ENCODE data around the gene PDE3A. TPM values are rescaled to one million over a fixed set of nuclear protein-coding genes. Genes with fewer than 3 reads are reported as not detected.

Gene PDE3A
- total RNA-seq, 2 donors from 2014 or later = 78.3 to 110 TPM

- no peaks in the 10 kb centered on the region for H3K9me3 ChIP-seq
- no peak overlapping the region for H3K4me3 ChIP-seq
- H3K36me3 ChIP-seq = no peaks in the 10 kb centered on the region
- peaks cover 43 to 72% of the 10 kb centered on the region in 2 donors for H3K4me1 ChIP-seq (ENCODE audit: control insufficient read depth in 1 of 2, low read depth in 2 of 2)
- DNase-seq (ENCODE audit: low spot score) (no peak), ATAC-seq (ENCODE audit: insufficient number of reproducible peaks, low FRiP score, low read depth) (no peak)
- TF ChIP-seq CTCF (IDR thresholded peaks at IDR 0.05) = no peak
- H3K27ac ChIP-seq = peak overlapping the region in 1 of 2 donors; percentile 53
- H3K27me3 ChIP-seq (replicated peaks; ENCODE audit: insufficient read depth) = no peaks in the 10 kb centered on the region
These were observed 125.6 kb downstream of the PDE3A start for GRCh38 chr12:20493934-20494333.

- Histone ChIP-seq H3K9me3 (no peaks in the 10 kb centered on the region), H3K4me1 (ENCODE audit: control insufficient read depth in 1 of 2, low read depth in 2 of 2) (peaks cover 43 to 71% of the 10 kb centered on the region in 2 donors), H3K27ac (peak overlapping the region; percentile 25 to 53), H3K27me3 (replicated peaks; ENCODE audit: insufficient read depth) (no peaks in the 10 kb centered on the region), H3K4me3 (no peak overlapping the region), H3K36me3 (no peaks in the 10 kb centered on the region)
- ATAC-seq (ENCODE audit: insufficient number of reproducible peaks, low FRiP score, low read depth) = no peak
- no peak for DNase-seq (ENCODE audit: low spot score)
- TF ChIP-seq CTCF (IDR thresholded peaks at IDR 0.05) = no peak
These were observed 126.5 kb downstream of the PDE3A start for GRCh38 chr12:20494851-20495250.

- H3K36me3 ChIP-seq = no peaks in the 10 kb centered on the region
- H3K27ac ChIP-seq = peak overlapping the region in 1 of 2 donors; percentile 21
- H3K4me3 ChIP-seq = no peak overlapping the region
- H3K27me3 ChIP-seq (replicated peaks; ENCODE audit: insufficient read depth) = no peaks in the 10 kb centered on the region
- ATAC-seq (ENCODE audit: insufficient number of reproducible peaks, low FRiP score, low read depth) (no peak), DNase-seq (ENCODE audit: low spot score) (no peak)
- peaks cover 50 to 71% of the 10 kb centered on the region in 2 donors for H3K4me1 ChIP-seq (ENCODE audit: control insufficient read depth in 1 of 2, low read depth in 2 of 2)
- H3K9me3 ChIP-seq = no peaks in the 10 kb centered on the region
- TF ChIP-seq CTCF (IDR thresholded peaks at IDR 0.05) = no peak
These were observed 127.7 kb downstream of the PDE3A start for GRCh38 chr12:20495997-20496396.

- no peak overlapping the region for H3K4me3 ChIP-seq
- H3K9me3 ChIP-seq = no peaks in the 10 kb centered on the region
- no peaks in the 10 kb centered on the region for H3K36me3 ChIP-seq
- H3K27ac ChIP-seq = no peak overlapping the region
- no peak for TF ChIP-seq CTCF (IDR thresholded peaks at IDR 0.05)
- ATAC-seq (ENCODE audit: insufficient number of reproducible peaks, low FRiP score, low read depth) = no peak
- no peaks in the 10 kb centered on the region for H3K27me3 ChIP-seq (replicated peaks; ENCODE audit: insufficient read depth)
- DNase-seq (ENCODE audit: low spot score) = no peak
- H3K4me1 ChIP-seq (ENCODE audit: control insufficient read depth in 1 of 2, low read depth in 2 of 2) = peaks cover 42 to 58% of the 10 kb centered on the region in 2 donors
These were observed 129.4 kb downstream of the PDE3A start for GRCh38 chr12:20497707-20498106.

- Histone ChIP-seq H3K27ac (no peak overlapping the region), H3K9me3 (no peaks in the 10 kb centered on the region), H3K4me3 (no peak overlapping the region), H3K36me3 (no peaks in the 10 kb centered on the region), H3K4me1 (ENCODE audit: control insufficient read depth in 1 of 2, low read depth in 2 of 2) (peaks cover 7 to 28% of the 10 kb centered on the region in 2 donors), H3K27me3 (replicated peaks; ENCODE audit: insufficient read depth) (no peaks in the 10 kb centered on the region)
- TF ChIP-seq CTCF (IDR thresholded peaks at IDR 0.05) = no peak
- DNase-seq (ENCODE audit: low spot score) (no peak), ATAC-seq (ENCODE audit: insufficient number of reproducible peaks, low FRiP score, low read depth) (no peak)
These were observed 133.6 kb downstream of the PDE3A start for GRCh38 chr12:20501958-20502357.

Measured in thoracic aorta (tissue), 2 donors.